UCSD-AML1 (cell line): Measurements from ENCODE around the gene CACNB3.
A peak's percentile ranks its signal among the peaks of the same experiment; 100 is the strongest.

ENCODE experiments used
- DNase-seq: peaks from one replicate; lab custom pipeline; 2025; ENCODE audit not compliant: unreplicated experiment; lab: John Stamatoyannopoulos, UW

Gene CACNB3

GRCh38 chr12:48817873-48818830, at the start of gene CACNB3:
Gene CACNB3, plus strand, starts transcription at chr12:48818496. Its CDS starts 434 bp downstream, at chr12:48818930.
- peak; percentile 68 for DNase-seq

DNA sequence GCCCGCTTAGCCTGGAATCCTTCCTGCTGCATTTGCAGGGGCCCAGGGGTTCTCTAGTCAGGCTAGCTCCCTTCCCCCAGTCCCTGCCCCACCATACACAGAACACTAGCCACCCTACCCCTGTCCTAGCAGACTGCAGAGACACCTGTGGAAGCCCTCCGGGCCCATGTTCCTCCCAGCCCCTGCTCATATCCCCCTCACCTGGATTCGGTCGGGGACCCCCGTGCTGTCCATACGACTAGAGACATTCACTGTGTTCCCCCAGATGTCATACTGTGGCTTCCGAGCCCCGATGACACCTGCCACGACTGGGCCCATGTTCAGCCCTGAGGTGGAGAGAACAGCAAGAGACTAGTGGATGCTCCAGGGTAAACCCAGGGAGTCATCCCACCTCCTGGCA, 49.6 kb upstream of the CACNB3 start:
- no peak for DNase-seq

DNA sequence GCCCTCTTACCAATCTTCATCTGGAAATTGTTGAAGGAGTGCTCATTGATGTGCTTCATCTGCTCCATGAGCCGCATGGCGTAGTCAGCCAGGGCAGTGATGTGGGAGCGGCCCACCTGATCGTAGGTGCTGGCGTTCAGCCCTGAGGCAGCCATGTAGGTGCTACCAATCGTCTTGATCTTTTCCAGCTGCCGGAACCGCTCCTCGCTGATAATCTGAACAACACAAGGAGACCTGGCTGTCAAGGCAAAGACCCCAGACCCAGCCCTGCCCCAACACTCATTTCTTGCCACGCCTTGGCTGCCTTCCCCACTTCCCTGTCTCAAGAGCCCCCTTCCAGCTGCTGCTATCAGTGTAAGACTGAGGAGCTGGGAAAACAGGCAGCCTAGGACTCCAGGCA, 47.5 kb upstream of the CACNB3 start:
- no peak for DNase-seq

- DNase-seq: no peak
Measured at GRCh38 chr12:48771588-48772112, 46.6 kb upstream of the CACNB3 start.

DNA sequence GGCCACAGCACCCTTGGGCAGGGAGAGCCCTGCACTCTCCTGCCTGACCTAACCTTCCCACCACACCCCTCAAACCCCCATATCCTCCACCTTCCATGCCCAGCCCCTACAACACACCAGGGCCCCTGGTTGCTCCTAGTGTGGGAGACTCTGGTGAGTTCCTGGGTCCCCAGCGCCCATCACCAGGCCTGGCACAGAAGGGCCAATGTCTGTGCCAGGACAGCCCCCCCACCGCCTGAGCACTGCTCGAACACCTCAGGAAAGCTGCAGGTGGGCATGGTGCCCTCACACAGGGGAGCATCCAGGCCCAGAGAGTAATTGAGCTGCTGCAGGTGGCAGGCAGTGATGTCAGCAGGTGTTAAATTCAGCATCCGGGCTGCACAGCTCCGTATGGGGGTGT, 44.6 kb upstream of the CACNB3 start:
- no peak for DNase-seq

GRCh38 chr12:48774516-48774915, 43.8 kb upstream of the CACNB3 start:
- no peak for DNase-seq

GRCh38 chr12:48775299-48775698, 43.0 kb upstream of the CACNB3 start:
- DNase-seq: no peak

DNA sequence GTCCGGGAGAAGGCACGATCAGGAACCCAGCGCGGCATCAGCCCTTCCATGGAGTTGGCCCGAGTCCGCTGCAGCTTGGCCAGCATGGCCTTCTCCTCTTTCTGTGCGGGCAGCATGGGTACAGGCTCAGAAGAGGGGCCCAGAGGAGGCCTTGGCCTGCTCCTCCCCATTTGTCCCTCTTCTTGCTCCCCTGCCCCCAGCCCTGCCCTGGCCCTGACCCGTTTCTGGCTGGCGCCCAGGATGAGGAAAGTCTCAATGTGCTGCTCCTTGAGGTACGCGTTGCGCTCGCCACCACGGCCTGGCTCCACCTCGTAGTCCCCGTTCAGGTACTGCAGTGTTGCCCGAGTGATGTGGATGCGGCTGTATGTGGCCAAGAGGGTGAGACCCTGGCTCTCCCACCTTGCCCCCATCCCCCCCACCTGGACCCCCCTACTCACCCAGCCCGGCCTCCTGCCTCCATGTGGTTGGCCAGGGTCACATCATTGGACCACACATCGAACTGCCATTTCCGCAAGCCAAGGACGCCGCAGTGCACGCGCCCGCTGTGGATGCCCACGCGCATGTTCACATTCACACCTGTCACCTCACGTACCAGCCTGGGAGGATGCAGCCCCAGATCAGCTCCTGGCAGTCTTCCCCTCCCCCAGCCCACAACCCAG, 42.2 kb upstream of the CACNB3 start:
- DNase-seq: no peak

GRCh38 chr12:48776956-48777355, 41.3 kb upstream of the CACNB3 start:
- DNase-seq: no peak

DNA sequence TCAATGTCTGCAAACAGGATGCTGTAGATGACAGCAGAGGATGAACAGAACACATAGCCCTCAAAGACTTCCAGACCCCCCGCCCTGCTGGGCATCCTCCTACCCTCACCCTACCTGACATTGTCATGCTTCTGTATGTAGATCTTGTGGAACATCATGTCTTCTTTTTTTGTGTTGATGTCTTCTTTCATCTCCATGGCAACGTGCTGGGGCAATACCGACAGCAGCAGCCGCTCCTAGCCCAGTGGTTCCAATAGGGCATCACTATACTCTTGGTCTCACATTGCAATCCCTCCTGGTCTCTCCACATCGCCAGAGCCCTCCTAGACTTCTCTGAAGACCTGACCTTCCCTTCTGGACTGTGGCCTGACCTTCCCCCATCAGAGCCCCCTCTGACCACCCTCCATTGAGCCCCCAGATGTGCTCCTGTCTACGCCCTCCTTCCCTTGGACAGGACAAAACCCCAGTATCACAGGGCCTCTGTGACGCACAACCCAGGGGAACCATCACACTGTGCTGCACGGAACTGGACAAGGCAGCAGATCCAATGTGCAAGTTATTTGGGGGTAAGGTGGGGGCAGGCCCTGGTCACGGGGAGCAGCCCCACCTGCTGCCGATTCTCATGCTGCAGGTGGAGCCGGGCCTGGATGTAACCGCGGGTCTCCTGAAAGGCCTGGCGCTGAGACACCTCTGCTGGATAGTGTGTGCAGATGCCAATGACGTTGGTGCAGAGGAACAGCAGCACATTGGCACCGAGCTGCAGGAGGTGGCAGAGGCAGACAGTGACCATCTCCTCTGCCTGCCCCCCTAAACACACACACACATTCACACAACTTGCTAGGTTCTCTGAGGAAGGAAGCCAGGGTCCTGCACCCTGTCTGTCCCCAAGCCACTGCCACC, 40.5 kb upstream of the CACNB3 start:
- DNase-seq: no peak

GRCh38 chr12:48779869-48780268, 38.4 kb upstream of the CACNB3 start:
- DNase-seq: peak; percentile 82

GRCh38 chr12:48780381-48781025, 37.8 kb upstream of the CACNB3 start:
- DNase-seq: no peak

DNA sequence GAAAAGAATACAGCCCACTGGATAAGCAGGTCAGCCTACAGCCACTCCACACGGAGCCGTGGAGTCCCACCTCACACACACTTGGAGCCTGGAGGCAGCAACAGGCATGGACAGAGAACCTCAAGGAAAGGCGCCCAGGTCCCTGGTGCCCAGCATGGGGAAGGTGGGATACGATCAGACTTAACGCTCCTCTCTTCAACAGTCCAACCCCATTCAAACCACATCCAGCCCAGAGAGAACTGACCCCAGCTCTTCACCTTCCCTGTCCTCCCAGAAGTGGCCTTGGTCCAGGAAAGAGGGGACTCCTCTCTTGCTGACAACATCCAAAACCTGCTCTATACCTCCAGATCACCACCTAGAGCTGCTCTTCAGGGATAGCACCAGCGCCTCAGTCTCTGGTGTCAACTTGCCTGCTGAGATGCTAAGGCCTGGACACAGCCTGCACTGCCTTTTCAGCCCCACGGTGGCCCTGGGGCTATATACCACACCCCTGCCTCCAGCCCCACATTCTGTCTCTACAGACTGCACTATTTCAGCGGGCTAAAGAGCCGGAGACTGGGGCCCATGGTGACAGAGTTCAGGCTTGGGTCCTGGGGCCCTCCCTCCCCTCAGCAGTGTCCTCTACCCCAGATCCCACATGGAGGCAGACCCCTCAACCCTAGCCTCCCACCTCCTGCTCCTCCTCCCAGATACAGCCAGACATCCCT, 36.4 kb upstream of the CACNB3 start:
- DNase-seq: no peak

- no peak for DNase-seq
Measured at GRCh38 chr12:48782457-48783395, 35.6 kb upstream of the CACNB3 start.

- DNase-seq: no peak
Measured at GRCh38 chr12:48783432-48783831, 34.9 kb upstream of the CACNB3 start.

DNA sequence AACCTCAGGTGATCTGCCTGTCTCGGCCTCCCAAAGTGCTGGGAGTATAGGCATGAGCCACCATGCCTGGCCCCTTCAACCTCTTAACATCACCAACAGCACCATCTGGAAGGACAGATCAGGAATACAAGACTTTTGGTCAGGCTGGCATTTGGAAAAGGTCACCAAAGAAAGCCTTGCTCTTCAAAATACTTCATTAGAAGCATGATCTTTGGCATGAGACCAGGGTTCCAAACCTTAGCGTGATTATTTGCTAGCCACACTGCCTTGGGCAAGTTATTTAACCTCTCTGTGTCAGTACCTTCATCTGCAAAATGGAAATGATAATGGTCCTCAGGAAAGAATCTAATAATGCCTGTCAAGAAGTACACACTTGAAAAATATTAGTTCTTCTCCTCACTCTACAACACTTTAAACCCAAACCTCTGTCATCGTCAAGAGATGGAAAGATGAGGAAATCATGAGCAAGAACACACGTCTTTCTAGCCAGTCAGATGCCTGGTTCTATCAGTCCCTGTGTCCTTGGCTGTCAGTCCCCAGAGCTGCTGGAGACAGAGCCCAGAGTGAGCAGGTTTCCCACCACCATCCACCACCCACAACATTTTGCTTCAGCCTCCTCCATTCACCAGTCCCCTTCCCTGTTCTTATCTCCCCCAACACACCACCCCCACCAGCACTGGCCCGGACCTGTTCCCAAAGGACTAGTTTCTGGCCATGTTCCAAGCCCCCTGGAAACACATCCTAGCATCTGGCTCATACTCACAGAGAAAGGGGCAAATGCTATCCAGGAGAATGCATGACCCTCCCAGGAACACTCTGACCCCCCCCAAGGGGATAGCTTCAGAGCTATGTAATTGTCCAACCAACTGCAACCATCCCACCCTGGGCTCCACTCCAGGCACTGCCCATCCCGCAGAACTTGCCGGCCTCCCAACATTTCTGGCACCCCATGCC, 31.4 kb upstream of the CACNB3 start:
- no peak for DNase-seq

DNA sequence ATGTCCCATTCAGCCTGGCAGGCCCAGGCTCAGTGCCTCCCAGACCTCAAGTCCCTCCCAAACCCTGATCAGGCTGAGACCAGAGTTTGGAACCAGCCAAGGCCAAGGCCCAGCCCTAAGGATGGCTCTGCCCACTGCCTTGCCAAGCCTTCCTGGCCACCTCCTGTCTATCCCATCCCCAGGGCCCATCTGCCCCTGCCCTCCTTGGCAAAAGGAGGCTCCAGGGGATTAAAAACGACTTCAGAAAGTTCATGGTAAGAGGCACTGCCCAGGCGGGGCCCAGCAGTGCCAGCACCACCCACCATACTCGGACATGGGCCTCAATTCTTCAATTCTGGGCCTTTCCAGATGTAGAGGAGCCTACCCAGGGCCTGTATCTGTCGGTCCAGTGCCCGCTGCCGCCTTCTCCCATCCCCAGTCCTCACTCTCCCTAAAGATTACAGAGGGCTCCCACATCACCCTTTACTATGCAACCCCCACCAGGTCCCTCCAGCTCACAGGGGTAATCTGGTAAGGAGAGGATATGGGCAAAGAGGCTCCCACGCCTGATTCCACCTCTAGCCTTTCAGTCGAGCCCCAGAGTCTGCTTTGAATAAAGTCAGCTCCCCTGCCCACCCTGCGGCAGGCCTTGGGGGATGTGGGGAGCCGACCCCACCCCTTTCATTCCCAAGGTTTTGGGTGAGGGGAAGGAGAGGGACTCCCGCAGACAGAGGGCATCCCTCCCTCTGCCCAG, 30.3 kb upstream of the CACNB3 start:
- DNase-seq: peak; percentile 43
